WTC11 (cell line): ENCODE data around the gene ENC1. TPM values are rescaled to one million over a fixed set of nuclear protein-coding genes. Genes with fewer than 3 reads are reported as not detected.

Experiments used
- ATAC-seq: fragments of 200-7000 bp; cut with Tn5 transposase; 2 replicates; pipeline ENCODE4 v1.10.0; 2021; ENCODE audit warnings: mild to moderate bottlenecking, moderate library complexity
- CTCF ChIA-PET: fragments of 300-600 bp; sonication (Branson Sonifier 250); formaldehyde crosslinking; loops from one replicate; lab custom pipeline; 2021; ENCODE audit warnings: antibody characterized with exemption; lab: Charles Lee
- POLR2A ChIA-PET: fragments of 350-600 bp; sonication (Branson Sonifier 250); formaldehyde crosslinking; loops from one replicate; lab custom pipeline; 2021; ENCODE audit warnings: antibody characterized with exemption; lab: Charles Lee
- DNase-seq: peaks from one replicate; pipeline ENCODE4 v3.0.0; 2021; ENCODE audit warnings: low spot score
- H3K27ac Mint-ChIP-seq: 2 replicates; pipeline ENCODE4 v1.8.0; 2021; ENCODE audit warnings: mixed read lengths
- H3K27me3 Mint-ChIP-seq: 2 replicates; pipeline ENCODE4 v1.8.0; 2021; ENCODE audit warnings: low read depth, mild to moderate bottlenecking, moderate library complexity, mixed read lengths
- H3K36me3 Mint-ChIP-seq: 2 replicates; pipeline ENCODE4 v1.8.0; 2021; ENCODE audit warnings: mixed read lengths
- H3K4me1 Mint-ChIP-seq: 2 replicates; pipeline ENCODE4 v1.8.0; 2022; ENCODE audit warnings: mixed read lengths
- H3K4me3 Mint-ChIP-seq: 2 replicates; pipeline ENCODE4 v1.8.0; 2021; ENCODE audit warnings: mild to moderate bottlenecking, moderate library complexity, mixed read lengths
- H3K9me3 Mint-ChIP-seq: 2 replicates; pipeline ENCODE4 v1.8.0; 2021; ENCODE audit warnings: mixed read lengths
- ATF1 ChIP-seq: sonication (generic); formaldehyde crosslinking; IDR thresholded peaks from 2 replicates; pipeline ENCODE4 v1.8.1; 2023; ENCODE audit warnings: mild to moderate bottlenecking, moderate library complexity, missing genetic modification reagents
- CTCF ChIP-seq: fragments of 200-600 bp; IDR thresholded peaks from 2 replicates; pipeline ENCODE4 v1.8.0; 2022; ENCODE audit warnings: antibody characterized with exemption
- FOXJ3 ChIP-seq: sonication (generic); formaldehyde crosslinking; IDR thresholded peaks from 2 replicates; pipeline ENCODE4 v1.9.0; 2021; ENCODE audit warnings: missing genetic modification reagents, mild to moderate bottlenecking, borderline replicate concordance
- FOXK1 ChIP-seq: sonication (generic); formaldehyde crosslinking; IDR thresholded peaks from 2 replicates; pipeline ENCODE4 v1.8.0; 2022; ENCODE audit warnings: mild to moderate bottlenecking, moderate library complexity, missing genetic modification reagents
- FOXP1 ChIP-seq: sonication (generic); formaldehyde crosslinking; IDR thresholded peaks from 2 replicates; pipeline ENCODE4 v1.8.0; 2022; ENCODE audit warnings: missing genetic modification reagents, mild to moderate bottlenecking, moderate library complexity, borderline replicate concordance
- HMGA2 ChIP-seq: fragments of 250-450 bp; sonication (Bioruptor Pico); IDR thresholded peaks from 2 replicates; pipeline ENCODE4 v1.4.0; 2021; ENCODE audit warnings: mild to moderate bottlenecking, moderate library complexity
- JUN ChIP-seq: sonication (generic); formaldehyde crosslinking; IDR thresholded peaks from 2 replicates; pipeline ENCODE4 v1.8.0; 2023; ENCODE audit warnings: mild to moderate bottlenecking, missing genetic modification reagents
- MLX ChIP-seq: sonication (generic); formaldehyde crosslinking; IDR thresholded peaks from 2 replicates; pipeline ENCODE4 v1.8.1; 2023; ENCODE audit warnings: mild to moderate bottlenecking, missing genetic modification reagents, moderate library complexity
- NFATC4 ChIP-seq: fragments of 250-450 bp; sonication (Bioruptor Pico); IDR thresholded peaks from 2 replicates; pipeline ENCODE4 v1.9.0; 2021; ENCODE audit warnings: mild to moderate bottlenecking
- NR2C2 ChIP-seq: sonication (generic); formaldehyde crosslinking; IDR thresholded peaks from 2 replicates; pipeline ENCODE4 v1.8.0; 2022; ENCODE audit warnings: mild to moderate bottlenecking, missing genetic modification reagents
- RORB ChIP-seq: fragments of 250-450 bp; sonication (Bioruptor Pico); IDR thresholded peaks from 2 replicates; pipeline ENCODE4 v1.9.0; 2021; ENCODE audit warnings: mild to moderate bottlenecking
- STAT6 ChIP-seq: sonication (generic); formaldehyde crosslinking; conservative IDR thresholded peaks from 2 replicates; pipeline ENCODE4 v1.8.1; 2023; ENCODE audit warnings: mild to moderate bottlenecking, low read depth, missing genetic modification reagents, moderate library complexity
- TEAD4 ChIP-seq: sonication (generic); formaldehyde crosslinking; IDR thresholded peaks from 2 replicates; pipeline ENCODE4 v1.8.0; 2022; ENCODE audit warnings: mild to moderate bottlenecking, missing genetic modification reagents
- ZNF121 ChIP-seq: sonication (generic); formaldehyde crosslinking; IDR thresholded peaks from 2 replicates; pipeline ENCODE4 v1.8.0; 2023; ENCODE audit warnings: missing genetic modification reagents
- ZNF232 ChIP-seq: sonication (generic); formaldehyde crosslinking; IDR thresholded peaks from 2 replicates; pipeline ENCODE4 v1.8.0; 2022; ENCODE audit warnings: mild to moderate bottlenecking, missing genetic modification reagents
- total RNA-seq: library from RNA; stranded (reverse); gene quantifications from 3 replicates; pipeline ENCODE4 v1.2.3, GENCODE V29; 2021
- TF ChIP-seq, protein P1 (sequence below): sonication (generic); formaldehyde crosslinking; IDR thresholded peaks from 2 replicates; pipeline ENCODE4 v1.8.0; 2022; ENCODE audit warnings: missing genetic modification reagents
- TF ChIP-seq, protein P2 (sequence below): sonication (generic); formaldehyde crosslinking; IDR thresholded peaks from 2 replicates; pipeline ENCODE4 v1.8.1; 2023; ENCODE audit warnings: mild to moderate bottlenecking, missing genetic modification reagents, moderate library complexity
- TF ChIP-seq, protein P3 (sequence below): sonication (generic); formaldehyde crosslinking; IDR thresholded peaks from 2 replicates; pipeline ENCODE4 v1.8.0; 2022; ENCODE audit warnings: mild to moderate bottlenecking, missing genetic modification reagents
- TF ChIP-seq, protein P4 (sequence below): sonication (generic); formaldehyde crosslinking; IDR thresholded peaks from 2 replicates; pipeline ENCODE4 v1.8.0; 2022; ENCODE audit warnings: mild to moderate bottlenecking, missing genetic modification reagents

Gene ENC1
- total RNA-seq, 1 experiment from 2014 or later: 18.3 TPM

DNA sequence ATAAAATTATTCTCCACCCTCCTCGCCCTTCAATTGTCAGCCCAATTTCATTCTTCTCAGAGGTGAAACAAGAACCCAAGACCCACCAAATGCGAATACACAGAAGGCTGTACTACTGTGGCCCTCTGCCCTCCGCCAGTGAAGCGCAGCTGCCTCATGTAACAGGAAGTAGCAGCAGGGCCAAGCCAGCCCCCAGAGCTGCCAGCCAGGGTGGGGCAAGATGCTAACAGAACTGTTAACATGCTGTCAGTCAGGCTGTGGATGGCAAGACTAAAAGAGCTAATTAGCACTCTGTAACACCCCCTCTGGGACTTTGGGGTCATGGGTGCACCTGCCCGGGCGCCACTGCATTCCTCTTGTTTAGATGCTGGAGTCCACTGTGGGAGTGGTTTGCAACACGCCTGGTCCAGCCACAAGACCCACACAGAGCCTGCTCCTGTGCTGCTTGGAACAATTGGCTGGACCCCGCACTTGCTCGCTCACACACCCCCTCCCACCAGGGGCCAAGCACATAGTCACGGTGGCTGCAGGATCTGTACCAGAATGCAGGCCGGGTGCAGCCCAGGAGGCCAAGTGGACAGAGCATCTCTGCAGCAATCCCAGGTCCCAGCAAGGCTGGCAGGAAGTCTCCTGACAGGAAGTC, 30.0 kb upstream of the ENC1 start (continued):
- TF ChIP-seq, protein P1, sequence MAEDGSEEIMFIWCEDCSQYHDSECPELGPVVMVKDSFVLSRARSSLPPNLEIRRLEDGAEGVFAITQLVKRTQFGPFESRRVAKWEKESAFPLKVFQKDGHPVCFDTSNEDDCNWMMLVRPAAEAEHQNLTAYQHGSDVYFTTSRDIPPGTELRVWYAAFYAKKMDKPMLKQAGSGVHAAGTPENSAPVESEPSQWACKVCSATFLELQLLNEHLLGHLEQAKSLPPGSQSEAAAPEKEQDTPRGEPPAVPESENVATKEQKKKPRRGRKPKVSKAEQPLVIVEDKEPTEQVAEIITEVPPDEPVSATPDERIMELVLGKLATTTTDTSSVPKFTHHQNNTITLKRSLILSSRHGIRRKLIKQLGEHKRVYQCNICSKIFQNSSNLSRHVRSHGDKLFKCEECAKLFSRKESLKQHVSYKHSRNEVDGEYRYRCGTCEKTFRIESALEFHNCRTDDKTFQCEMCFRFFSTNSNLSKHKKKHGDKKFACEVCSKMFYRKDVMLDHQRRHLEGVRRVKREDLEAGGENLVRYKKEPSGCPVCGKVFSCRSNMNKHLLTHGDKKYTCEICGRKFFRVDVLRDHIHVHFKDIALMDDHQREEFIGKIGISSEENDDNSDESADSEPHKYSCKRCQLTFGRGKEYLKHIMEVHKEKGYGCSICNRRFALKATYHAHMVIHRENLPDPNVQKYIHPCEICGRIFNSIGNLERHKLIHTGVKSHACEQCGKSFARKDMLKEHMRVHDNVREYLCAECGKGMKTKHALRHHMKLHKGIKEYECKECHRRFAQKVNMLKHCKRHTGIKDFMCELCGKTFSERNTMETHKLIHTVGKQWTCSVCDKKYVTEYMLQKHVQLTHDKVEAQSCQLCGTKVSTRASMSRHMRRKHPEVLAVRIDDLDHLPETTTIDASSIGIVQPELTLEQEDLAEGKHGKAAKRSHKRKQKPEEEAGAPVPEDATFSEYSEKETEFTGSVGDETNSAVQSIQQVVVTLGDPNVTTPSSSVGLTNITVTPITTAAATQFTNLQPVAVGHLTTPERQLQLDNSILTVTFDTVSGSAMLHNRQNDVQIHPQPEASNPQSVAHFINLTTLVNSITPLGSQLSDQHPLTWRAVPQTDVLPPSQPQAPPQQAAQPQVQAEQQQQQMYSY (CRISPR knock-in tag): no peak
- TF ChIP-seq FOXK1 (no peak), FOXP1 (CRISPR knock-in tag) (no peak), RORB (CRISPR knock-in tag) (no peak), ATF1 (CRISPR knock-in tag) (no peak), TEAD4 (CRISPR knock-in tag) (no peak), JUN (CRISPR knock-in tag) (no peak), STAT6 (no peak)
- TF ChIP-seq, protein P2, sequence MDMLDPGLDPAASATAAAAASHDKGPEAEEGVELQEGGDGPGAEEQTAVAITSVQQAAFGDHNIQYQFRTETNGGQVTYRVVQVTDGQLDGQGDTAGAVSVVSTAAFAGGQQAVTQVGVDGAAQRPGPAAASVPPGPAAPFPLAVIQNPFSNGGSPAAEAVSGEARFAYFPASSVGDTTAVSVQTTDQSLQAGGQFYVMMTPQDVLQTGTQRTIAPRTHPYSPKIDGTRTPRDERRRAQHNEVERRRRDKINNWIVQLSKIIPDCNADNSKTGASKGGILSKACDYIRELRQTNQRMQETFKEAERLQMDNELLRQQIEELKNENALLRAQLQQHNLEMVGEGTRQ (CRISPR knock-in tag): no peak
- TF ChIP-seq, all 79 proteins: peak for 0

GRCh38 chr5:74669821-74670220, 29.3 kb upstream of the ENC1 start:
- DNase-seq (no peak), ATAC-seq (no peak)
- Mint-ChIP-seq H3K9me3 (no peaks in the 10 kb centered on the region), H3K27me3 (no peaks in the 10 kb centered on the region), H3K27ac (no peak overlapping the region), H3K36me3 (no peaks in the 10 kb centered on the region), H3K4me1 (peaks cover 33% of the 10 kb centered on the region), H3K4me3 (no peak overlapping the region)
- TF ChIP-seq CTCF (no peak), MLX (CRISPR knock-in tag) (no peak), ZNF121 (CRISPR knock-in tag) (no peak), NFATC4 (CRISPR knock-in tag) (no peak), ZNF232 (CRISPR knock-in tag) (no peak), FOXJ3 (no peak), TEAD4 (CRISPR knock-in tag) (no peak), NR2C2 (no peak), HMGA2 (CRISPR knock-in tag) (no peak)
- TF ChIP-seq, protein P3, sequence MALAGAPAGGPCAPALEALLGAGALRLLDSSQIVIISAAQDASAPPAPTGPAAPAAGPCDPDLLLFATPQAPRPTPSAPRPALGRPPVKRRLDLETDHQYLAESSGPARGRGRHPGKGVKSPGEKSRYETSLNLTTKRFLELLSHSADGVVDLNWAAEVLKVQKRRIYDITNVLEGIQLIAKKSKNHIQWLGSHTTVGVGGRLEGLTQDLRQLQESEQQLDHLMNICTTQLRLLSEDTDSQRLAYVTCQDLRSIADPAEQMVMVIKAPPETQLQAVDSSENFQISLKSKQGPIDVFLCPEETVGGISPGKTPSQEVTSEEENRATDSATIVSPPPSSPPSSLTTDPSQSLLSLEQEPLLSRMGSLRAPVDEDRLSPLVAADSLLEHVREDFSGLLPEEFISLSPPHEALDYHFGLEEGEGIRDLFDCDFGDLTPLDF (CRISPR knock-in tag): no peak
- TF ChIP-seq, protein P4, sequence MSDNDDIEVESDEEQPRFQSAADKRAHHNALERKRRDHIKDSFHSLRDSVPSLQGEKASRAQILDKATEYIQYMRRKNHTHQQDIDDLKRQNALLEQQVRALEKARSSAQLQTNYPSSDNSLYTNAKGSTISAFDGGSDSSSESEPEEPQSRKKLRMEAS (CRISPR knock-in tag): no peak
- TF ChIP-seq, protein P1 (CRISPR knock-in tag): no peak
- POLR2A ChIA-PET: no interaction called here
- CTCF ChIA-PET: no interaction called here
